ENCODE measurements around the gene RNF212B. TPM values are rescaled to one million over a fixed set of nuclear protein-coding genes. Genes with fewer than 3 reads are reported as not detected.

The RNF212B gene
- polyA plus RNA-seq, 1 donor from 2014 or later: not detected

DNA sequence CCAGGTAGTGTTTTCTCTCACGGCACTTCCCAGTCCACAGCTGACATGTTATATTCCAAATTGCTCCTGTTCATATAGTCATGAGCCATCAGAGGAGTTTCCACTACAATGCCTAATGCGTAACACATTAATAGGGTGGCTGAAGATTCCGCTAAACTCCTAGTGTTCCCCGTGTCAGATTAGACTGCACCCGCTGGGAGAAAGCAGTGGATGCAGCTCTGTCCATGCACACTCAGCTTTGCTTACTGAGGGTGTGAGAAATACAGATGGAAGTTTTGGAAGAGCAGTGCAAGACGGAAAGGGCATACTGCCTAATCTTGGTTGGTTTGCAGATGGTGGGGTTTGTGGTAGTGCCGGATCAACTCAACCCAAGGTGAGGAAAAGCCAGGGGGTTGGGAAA is 59.4 kb downstream of the RNF212B start:
- TF ChIP-seq, protein P1, sequence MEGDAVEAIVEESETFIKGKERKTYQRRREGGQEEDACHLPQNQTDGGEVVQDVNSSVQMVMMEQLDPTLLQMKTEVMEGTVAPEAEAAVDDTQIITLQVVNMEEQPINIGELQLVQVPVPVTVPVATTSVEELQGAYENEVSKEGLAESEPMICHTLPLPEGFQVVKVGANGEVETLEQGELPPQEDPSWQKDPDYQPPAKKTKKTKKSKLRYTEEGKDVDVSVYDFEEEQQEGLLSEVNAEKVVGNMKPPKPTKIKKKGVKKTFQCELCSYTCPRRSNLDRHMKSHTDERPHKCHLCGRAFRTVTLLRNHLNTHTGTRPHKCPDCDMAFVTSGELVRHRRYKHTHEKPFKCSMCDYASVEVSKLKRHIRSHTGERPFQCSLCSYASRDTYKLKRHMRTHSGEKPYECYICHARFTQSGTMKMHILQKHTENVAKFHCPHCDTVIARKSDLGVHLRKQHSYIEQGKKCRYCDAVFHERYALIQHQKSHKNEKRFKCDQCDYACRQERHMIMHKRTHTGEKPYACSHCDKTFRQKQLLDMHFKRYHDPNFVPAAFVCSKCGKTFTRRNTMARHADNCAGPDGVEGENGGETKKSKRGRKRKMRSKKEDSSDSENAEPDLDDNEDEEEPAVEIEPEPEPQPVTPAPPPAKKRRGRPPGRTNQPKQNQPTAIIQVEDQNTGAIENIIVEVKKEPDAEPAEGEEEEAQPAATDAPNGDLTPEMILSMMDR (IDR thresholded peaks at IDR 0.05; ENCODE audit: poor library complexity, severe bottlenecking): no peak
- no peak for TF ChIP-seq MXI1 (conservative IDR thresholded peaks at IDR 0.05; ENCODE audit: poor library complexity, severe bottlenecking)
- TF ChIP-seq EP300 (conservative IDR thresholded peaks at IDR 0.05; ENCODE audit: poor library complexity, severe bottlenecking): no peak
- TF ChIP-seq POLR2AphosphoS5 (IDR thresholded peaks at IDR 0.05): no peak
- TF ChIP-seq TAF1 (IDR thresholded peaks at IDR 0.05; ENCODE audit: low read depth): no peak
- no peak overlapping the region for H3K4me3 ChIP-seq (ENCODE audit: low read length)
- no peak overlapping the region for H3K4me2 ChIP-seq (ENCODE audit: low read length)
- no peak overlapping the region for H3K9ac ChIP-seq (ENCODE audit: low read length)
- H4K20me1 ChIP-seq (ENCODE audit: insufficient read depth): no peaks in the 10 kb centered on the region
- H3K79me2 ChIP-seq (replicated peaks; ENCODE audit: insufficient read depth, low read length): peaks cover 5% of the 10 kb centered on the region
- H2AFZ ChIP-seq (ENCODE audit: low read depth, low read length): no peak overlapping the region
- no peak overlapping the region for H3K27ac ChIP-seq (ENCODE audit: low read length)
- no peaks in the 10 kb centered on the region for H3K27me3 ChIP-seq (ENCODE audit: insufficient read depth, low read depth, low read length)
- H3K9me2 ChIP-seq (ENCODE audit: insufficient read depth, low read length): no peaks in the 10 kb centered on the region
- H3F3A ChIP-seq (ENCODE audit: insufficient read depth, low read length, poor library complexity, severe bottlenecking): peaks cover 7% of the 10 kb centered on the region
- no peaks in the 10 kb centered on the region for H3K36me3 ChIP-seq (ENCODE audit: insufficient read depth, low read length)
- no peaks in the 10 kb centered on the region for H3K9me3 ChIP-seq (ENCODE audit: low read length)

- Histone ChIP-seq H3K9ac (ENCODE audit: low read length) (no peak overlapping the region), H3F3A (ENCODE audit: insufficient read depth, low read length, poor library complexity, severe bottlenecking) (peaks cover 8% of the 10 kb centered on the region), H3K4me3 (ENCODE audit: low read length) (no peak overlapping the region), H3K27me3 (ENCODE audit: insufficient read depth, low read depth, low read length) (no peaks in the 10 kb centered on the region), H3K79me2 (replicated peaks; ENCODE audit: insufficient read depth, low read length) (peaks cover 5% of the 10 kb centered on the region), H3K4me2 (ENCODE audit: low read length) (no peak overlapping the region), H3K9me2 (ENCODE audit: insufficient read depth, low read length) (no peaks in the 10 kb centered on the region), H4K20me1 (ENCODE audit: insufficient read depth) (no peaks in the 10 kb centered on the region), H3K9me3 (ENCODE audit: low read length) (no peaks in the 10 kb centered on the region), H2AFZ (ENCODE audit: low read depth, low read length) (no peak overlapping the region), H3K36me3 (ENCODE audit: insufficient read depth, low read length) (no peaks in the 10 kb centered on the region), H3K27ac (ENCODE audit: low read length) (no peak overlapping the region)
- TF ChIP-seq TAF1 (IDR thresholded peaks at IDR 0.05; ENCODE audit: low read depth) (no peak), SMC3 (conservative IDR thresholded peaks at IDR 0.05; ENCODE audit: poor library complexity) (no peak), EP300 (conservative IDR thresholded peaks at IDR 0.05; ENCODE audit: poor library complexity, severe bottlenecking) (no peak), EZH2 (IDR thresholded peaks at IDR 0.05; ENCODE audit: borderline replicate concordance, insufficient read depth, low read length, poor library complexity, severe bottlenecking) (no peak), RAD21 (conservative IDR thresholded peaks at IDR 0.05) (no peak), MXI1 (conservative IDR thresholded peaks at IDR 0.05; ENCODE audit: poor library complexity, severe bottlenecking) (no peak), REST (IDR thresholded peaks at IDR 0.05; ENCODE audit: borderline replicate concordance) (no peak), POLR2AphosphoS5 (IDR thresholded peaks at IDR 0.05) (no peak)
- TF ChIP-seq, protein P1 (IDR thresholded peaks at IDR 0.05; ENCODE audit: poor library complexity, severe bottlenecking): no peak
Observed at GRCh38 chr14:23297611-23298277, 60.0 kb downstream of the RNF212B start.
